ENCODE results near the gene INPP5D.
"Not testable (repeated sequence)": the region's sequence is repeated elsewhere in the genome, so short reads cannot be mapped to it uniquely, and the experiment has no call there.

DNA sequence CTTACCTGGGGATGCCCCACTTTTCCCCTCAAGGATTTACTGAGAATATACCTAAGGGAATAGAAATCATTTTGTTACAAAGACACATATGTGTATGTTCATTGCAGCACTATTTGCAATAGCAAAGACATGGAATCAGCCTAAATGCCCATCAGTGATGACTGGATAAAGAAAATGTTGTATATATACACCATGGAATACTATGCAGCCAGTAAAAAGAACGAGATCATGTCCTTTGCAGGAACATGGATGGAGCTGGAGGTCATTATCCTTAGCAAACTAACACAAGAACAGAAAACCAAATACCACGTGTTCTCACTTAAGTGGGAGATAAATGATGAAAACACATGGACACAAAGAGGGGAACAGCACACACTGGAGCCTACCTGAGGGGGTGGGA, 63.4 kb downstream of the INPP5D start:
- TF ChIP-seq CTCF (IDR thresholded peaks at IDR 0.05; ENCODE audit: insufficient read depth, low read depth, low read length); EZH2 (IDR thresholded peaks at IDR 0.05; ENCODE audit: insufficient read depth, low read length): not testable (repeated sequence)
